ENCODE results near the gene TSSK1B.
A peak's percentile ranks its signal among the peaks of the same experiment; 100 is the strongest.
"Not testable (repeated sequence)": the region's sequence is repeated elsewhere in the genome, so short reads cannot be mapped to it uniquely, and the experiment has no call there.

The TSSK1B gene

GRCh38 chr5:113434889-113435288 is at the start of gene TSSK1B:
Gene TSSK1B (minus strand): TSS chr5:113434989. CDS start chr5:113434839, 150 bp downstream.
- no peak for DNase-seq

- DNase-seq: no peak
These were observed 45.5 kb upstream of the TSSK1B start for GRCh38 chr5:113480243-113480642.

- DNase-seq: no peak
These were observed 43.9 kb upstream of the TSSK1B start for GRCh38 chr5:113478691-113479090.

- no peak for DNase-seq
These were observed 39.4 kb upstream of the TSSK1B start for GRCh38 chr5:113474100-113474728.

- no peak for DNase-seq
These were observed 28.2 kb upstream of the TSSK1B start for GRCh38 chr5:113463032-113463431.

- DNase-seq: not testable (repeated sequence)
These were observed 22.3 kb upstream of the TSSK1B start for GRCh38 chr5:113457106-113457505.

- no peak for DNase-seq
These were observed 18.2 kb upstream of the TSSK1B start for GRCh38 chr5:113452941-113453340.

GRCh38 chr5:113451797-113452196 is 17.0 kb upstream of the TSSK1B start:
- no peak for DNase-seq

- no peak for DNase-seq
These were observed 16.1 kb upstream of the TSSK1B start for GRCh38 chr5:113450929-113451328.

GRCh38 chr5:113450462-113450861 is 15.7 kb upstream of the TSSK1B start:
- DNase-seq: no peak

- DNase-seq: no peak
These were observed 13.5 kb upstream of the TSSK1B start for GRCh38 chr5:113448252-113448651.

GRCh38 chr5:113447498-113448050 is 12.8 kb upstream of the TSSK1B start:
- peak; percentile 13 for DNase-seq

- peak; percentile 14 for DNase-seq
These were observed 11.7 kb upstream of the TSSK1B start for GRCh38 chr5:113446358-113446927.

GRCh38 chr5:113437111-113437510 is 2.3 kb upstream of the TSSK1B start:
- DNase-seq: no peak

- no peak for DNase-seq
These were observed 786 bp upstream of the TSSK1B start for GRCh38 chr5:113435575-113435974.

- no peak for DNase-seq
These were observed 752 bp downstream of the TSSK1B start for GRCh38 chr5:113433862-113434612.

- DNase-seq: no peak
These were observed 1.7 kb downstream of the TSSK1B start for GRCh38 chr5:113433071-113433470.

- DNase-seq: no peak
These were observed 6.8 kb downstream of the TSSK1B start for GRCh38 chr5:113427871-113428574.

- no peak for DNase-seq
These were observed 8.9 kb downstream of the TSSK1B start for GRCh38 chr5:113425909-113426308.

- DNase-seq: no peak
These were observed 13.1 kb downstream of the TSSK1B start for GRCh38 chr5:113421693-113422092.

- no peak for DNase-seq
These were observed 29.3 kb downstream of the TSSK1B start for GRCh38 chr5:113405530-113405929.

- no peak for DNase-seq
These were observed 30.5 kb downstream of the TSSK1B start for GRCh38 chr5:113404269-113404668.

GRCh38 chr5:113397986-113398385 is 36.8 kb downstream of the TSSK1B start:
- DNase-seq: not testable (repeated sequence)

All from NCI-H1694 (cell line).